ENCODE data around the gene CDKAL1.
"Not testable (repeated sequence)": the region's sequence is repeated elsewhere in the genome, so short reads cannot be mapped to it uniquely, and the experiment has no call there.

CDKAL1 gene

DNA sequence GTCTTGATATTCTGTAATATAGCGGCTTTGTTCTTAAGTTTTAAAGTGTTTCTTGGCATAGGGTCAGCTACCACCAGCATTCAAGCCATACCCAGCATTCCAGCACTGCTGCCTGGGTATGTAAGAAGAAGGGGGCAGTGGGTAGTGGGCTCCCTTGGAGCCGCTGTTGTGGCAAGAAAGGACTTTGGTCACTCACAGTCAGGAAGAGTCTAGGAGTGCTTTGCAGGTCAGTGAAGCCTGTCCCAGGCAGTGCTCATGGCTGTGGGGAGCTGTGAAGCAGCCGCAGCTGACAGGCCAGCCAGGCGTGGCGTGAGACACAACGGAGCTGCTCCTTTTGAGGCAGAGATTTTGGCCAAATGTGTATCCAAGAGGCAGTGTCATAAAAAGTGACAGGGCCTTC, 512.0 kb downstream of the CDKAL1 start:
- DNase-seq, result no peak

DNA sequence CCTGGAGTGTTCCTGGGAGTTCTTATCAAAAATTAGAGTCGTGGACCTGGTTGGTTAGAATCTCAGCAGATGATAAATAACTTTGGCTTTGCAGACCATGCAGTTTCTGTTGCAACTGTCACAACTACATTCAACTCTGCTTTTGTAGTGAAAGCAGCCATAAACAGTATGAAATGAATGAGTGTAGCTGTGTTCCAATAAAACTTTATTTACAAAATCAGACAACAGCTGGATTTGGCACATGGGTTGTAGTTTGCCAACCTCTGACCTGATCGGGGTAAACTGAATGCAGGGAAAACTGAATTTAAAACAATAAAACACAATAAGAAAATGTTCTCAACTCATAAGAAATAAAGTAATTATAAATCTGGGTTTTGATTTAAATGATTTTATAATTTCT, 513.8 kb downstream of the CDKAL1 start:
- no peak for DNase-seq

DNA sequence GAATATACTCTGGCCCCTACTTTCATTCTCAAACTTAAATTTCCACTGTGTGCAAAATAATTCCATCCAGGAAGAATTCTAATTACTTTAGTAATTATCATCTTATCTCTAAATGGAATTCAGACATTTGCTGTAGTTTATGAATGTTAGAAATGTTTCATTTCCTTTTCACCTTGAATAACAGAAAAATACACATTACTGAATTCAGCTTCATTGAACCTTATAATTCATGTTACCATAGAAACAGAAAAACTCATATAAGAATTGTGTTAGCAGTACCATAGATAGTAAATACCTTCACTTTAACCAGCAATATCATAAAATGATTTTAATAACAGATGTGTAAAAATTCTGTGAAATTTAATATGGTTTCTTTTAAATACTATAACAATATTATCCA, 514.9 kb downstream of the CDKAL1 start:
- DNase-seq, result no peak

- DNase-seq, result no peak
Observed at GRCh38 chr6:21049572-21049971, 515.3 kb downstream of the CDKAL1 start.

- no peak for DNase-seq
Observed at GRCh38 chr6:21050935-21051334, 516.7 kb downstream of the CDKAL1 start.

DNA sequence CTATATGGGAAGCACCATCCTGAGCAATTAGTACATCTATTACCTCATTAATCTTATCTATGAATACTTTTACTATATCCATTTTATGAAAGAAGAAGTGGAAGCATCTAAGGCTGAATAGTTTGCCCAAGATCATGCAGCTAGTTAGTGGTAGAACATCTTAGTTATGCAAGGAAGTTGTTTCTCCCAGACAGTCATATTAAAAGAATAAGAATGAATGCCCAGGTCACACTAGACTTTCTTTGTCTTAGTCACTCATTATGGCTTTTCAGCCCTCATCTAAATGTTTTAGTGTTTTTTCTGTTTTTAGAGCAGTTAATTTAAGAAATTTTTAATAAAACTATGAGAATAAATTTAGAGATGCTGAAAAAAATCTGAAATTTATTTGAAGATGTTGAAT, 517.5 kb downstream of the CDKAL1 start:
- DNase-seq, result no peak

DNA sequence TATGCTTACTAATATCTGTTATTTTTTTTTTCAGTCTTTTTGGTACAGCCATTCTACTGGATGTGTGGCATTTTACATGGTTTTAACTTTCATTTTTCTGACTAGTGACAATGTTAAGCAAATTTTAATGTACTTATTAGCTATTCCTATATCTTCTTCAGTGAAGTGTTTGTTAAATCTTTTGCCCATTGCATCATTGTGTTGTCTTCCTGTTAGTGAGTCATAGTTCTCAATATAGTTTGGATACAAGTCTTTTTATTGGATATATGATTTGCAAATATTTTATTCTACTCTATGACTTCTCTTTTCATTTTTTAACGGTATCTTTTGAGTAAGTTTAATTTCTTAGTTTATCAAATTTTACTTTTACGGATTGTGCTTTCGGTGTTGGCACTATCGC, 519.4 kb downstream of the CDKAL1 start:
- peak in 1 of 2 experiments; percentile 14 for DNase-seq

DNA sequence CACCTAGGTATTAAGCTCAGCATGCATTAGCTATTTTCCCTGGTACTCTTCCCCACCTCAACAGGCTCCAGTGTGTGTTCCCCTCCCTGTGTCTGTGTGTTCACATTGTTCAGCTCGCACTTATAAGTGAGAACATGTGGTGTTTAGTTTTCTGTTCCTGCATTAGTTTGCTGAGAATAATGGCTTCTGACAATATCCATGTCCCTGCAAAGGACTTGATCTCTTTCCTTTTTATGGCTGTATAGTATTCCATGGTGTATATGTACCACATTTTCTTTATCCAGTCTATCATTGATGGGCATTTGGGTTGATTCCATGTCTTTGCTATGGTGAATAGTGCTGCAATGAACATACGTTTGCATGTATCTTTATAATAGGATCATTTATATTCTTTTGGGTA, 521.2 kb downstream of the CDKAL1 start:
- DNase-seq, result not testable (repeated sequence)

GRCh38 chr6:21061892-21062291, 527.6 kb downstream of the CDKAL1 start:
- DNase-seq, result no peak

DNA sequence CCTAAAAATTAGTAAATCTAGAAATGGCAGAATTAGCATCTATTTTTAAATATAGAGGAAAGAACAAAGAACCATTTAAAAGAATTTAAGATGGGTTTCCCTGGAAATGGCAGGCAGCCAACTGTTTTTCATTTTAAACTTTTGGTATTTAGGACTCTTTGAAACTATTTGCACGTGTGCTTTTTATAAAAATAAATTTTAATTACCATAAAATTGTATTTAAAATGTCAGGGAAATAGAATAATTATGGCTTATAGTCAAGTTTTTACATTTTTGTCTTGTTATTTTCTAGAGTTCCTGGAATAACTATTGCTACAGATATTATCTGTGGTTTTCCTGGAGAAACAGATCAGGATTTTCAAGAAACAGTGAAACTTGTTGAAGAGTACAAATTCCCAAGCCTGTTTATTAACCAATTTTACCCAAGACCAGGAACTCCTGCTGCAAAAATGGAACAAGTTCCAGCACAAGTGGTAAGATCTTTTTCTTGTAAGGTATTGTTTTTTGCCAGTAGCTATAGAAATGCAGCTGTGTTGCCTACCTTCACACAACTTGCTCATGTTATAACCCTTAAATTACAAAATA, 530.6 kb downstream of the CDKAL1 start:
- DNase-seq, result no peak

DNA sequence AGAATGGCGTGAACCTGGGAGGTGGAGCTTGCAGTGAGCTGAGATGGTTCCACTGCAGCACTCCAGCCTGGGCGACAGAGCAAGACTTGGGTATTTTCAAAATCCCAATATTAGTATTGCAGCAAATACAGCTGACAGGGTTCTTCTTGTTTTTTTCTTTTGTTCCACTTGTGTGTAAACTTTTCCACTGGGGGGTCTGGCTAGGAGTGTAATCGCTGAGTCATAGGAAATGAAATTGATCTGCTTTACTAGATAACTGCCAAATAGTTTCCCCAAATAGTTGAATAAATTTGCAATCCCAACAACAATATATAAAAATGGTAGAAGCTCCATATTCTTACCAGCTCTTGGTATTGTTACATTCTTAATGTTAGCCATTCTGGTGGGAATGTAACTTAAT, 533.3 kb downstream of the CDKAL1 start:
- no peak for DNase-seq

DNA sequence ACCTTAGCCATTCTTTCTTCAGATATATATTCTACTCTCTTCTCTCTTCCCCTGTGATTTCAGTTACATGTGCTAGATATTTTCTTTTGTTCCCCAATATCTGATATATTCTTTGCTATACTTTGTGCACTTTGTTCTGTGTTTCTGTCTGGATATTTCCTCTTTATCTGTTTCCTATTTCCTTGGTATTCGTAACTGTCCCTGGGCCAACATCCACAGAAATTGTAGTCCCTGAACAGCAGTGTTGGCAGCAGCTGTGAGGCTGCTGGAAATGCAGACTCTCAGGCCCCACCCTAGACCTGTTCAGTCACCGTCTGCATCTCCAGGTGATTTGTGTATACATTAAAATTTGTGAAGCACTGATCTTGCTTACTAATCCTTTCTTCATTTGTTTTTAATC, 536.4 kb downstream of the CDKAL1 start:
- DNase-seq, result no peak

DNA sequence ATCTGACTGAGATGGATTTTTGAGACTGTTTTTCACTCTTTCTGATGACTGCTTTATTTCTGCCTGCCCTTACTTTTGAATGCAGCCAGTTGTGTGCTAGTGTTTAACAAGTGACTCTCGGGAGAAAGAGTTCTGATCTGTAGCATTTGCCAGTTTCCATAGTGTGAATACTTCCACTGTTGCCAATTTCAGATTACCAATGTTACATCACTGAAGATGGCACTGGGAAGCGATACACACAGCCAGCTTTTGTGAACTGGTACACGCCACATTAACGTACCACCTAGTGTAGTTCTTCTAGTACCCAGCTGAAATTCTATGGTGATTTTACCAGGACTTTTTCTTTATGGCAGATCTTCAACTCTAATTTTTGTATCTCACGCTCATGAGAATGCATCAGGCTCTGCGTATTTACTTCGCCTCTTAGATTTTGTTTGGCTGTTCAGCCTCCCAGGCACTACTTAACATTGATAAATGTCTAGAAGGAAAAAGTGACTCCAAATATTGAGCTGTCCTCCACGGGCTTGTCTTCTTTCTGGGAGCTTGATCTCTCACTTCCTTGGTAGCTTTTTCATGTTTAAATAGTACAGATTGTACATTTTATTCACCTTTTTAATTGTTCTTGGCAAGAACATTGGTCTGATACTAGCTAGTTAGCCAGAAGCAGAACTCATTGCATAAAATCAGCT, 537.7 kb downstream of the CDKAL1 start:
- no peak for DNase-seq

DNA sequence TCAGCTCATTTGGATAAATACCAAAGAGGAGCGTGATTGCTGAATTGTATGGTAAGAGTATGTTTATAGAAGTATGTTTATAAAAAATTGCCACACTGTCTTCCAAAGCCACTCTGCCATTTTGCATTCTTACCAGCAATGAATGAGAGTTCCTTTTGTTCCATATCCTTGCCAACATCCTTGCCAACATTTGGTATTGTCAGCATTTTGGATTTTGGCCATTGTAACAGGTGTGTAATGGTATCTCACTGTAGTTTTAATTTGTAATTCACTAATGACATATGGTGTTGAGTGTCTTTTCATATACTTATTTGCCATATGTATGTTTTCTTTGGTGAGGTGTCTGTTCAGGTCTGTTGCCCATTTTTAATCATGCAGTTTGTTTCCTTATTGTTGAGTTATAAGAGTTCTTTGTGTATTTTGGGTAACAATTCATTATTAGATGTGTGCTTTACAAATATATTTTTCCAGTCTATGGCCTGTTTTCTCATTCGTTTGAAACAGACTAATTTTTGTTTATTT, 539.1 kb downstream of the CDKAL1 start:
- no peak for DNase-seq

- DNase-seq, result no peak
Observed at GRCh38 chr6:21074484-21074883, 540.2 kb downstream of the CDKAL1 start.

- no peak for DNase-seq
Observed at GRCh38 chr6:21075986-21076385, 541.7 kb downstream of the CDKAL1 start.

DNA sequence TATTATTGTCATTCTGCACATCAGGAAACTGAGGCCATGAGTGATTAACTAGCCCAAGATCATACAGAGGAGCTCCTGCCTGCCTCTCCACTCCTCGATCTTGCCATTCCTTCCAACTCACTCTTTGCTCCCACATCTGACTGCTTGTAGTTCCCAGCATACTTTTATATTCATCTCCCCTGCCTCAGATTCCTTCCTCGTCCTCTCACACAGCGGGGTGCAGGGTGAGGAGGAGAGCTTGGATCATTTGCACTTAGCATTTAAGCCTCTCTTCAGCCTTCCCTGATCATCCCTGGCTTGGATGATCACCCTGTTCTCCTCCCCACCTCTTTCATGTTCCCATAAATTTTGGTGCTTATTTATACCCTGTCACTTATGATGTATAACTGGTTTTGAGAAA, 544.2 kb downstream of the CDKAL1 start:
- DNase-seq, result no peak

- DNase-seq, result no peak
Observed at GRCh38 chr6:21079468-21080048, 545.3 kb downstream of the CDKAL1 start.

GRCh38 chr6:21080221-21080620, 546.0 kb downstream of the CDKAL1 start:
- no peak for DNase-seq

DNA sequence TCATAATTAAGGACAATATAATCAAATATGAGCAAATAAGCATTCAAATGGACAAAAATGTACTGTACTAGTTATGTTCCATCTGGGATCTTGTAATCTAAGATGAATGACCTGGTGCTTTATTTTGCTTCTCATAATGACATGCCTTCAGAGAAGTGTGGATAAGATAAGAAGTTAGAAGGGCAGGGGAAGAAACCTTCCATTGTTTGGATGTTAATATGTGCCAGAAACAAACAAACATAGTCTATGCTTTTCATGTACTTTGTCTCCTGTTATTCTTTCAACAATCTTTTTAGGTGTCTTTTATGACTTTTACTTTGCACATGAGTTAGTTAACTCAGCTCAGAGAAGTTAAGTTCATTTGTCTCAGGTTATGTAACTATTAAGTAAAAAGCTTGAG, 547.8 kb downstream of the CDKAL1 start:
- DNase-seq, result no peak

GRCh38 chr6:21083708-21084107, 549.5 kb downstream of the CDKAL1 start:
- DNase-seq, result no peak

DNA sequence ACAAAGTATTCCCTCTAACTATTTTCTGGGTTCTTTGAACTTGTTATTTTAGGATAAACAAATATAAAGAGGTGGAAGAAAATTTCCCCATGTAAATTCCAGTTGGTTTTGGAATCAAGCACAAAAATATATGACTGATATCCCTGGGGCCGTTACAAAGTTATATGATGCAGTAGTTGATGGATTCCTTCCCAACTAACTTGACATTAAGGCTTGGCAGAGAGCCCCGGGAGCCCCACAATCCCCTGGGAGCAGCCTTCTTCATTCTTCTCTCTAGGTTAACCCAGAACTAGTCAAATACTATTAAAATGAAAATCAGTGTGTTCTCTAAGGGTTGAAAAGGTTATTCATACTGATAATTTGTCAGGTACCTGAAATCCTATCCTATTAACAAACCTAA, 550.4 kb downstream of the CDKAL1 start:
- no peak for DNase-seq

DNA sequence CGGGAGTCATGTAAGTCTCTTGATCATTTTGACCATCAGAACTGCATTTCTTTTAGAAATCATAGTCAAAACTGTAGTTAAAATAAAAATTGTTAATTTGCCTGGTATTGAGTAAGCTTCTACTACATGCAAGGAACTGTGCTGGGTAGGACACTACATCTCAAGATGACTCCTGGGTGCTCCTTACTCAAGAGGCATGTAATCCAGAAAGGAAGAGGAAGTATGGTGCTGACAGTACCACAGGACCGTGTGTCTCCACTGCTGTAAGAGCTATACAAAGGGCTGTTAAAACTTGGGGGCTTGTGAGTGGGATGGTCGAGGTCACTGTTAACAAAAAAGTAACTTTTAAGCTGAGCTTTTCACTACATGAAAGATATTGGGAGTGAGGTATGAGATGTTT, 551.0 kb downstream of the CDKAL1 start:
- DNase-seq, result no peak

DNA sequence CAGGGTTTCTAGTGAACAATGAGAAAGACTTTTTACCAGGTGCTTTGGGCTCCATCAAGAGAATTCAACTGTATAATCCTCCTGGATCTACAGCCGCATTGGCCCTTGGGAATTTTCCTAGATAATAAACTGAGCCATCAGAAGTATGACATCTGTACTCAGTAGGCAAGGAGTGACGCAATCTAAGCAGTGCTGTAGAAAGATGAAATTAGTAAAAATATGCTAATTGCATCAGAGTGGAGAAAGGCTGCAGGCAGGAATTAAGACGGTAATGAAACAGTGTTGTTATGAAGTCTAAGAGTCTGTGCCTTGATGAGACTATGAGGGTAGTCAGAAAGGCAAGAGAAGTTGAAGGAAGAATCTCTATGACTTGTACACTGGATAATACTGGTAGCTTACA, 551.4 kb downstream of the CDKAL1 start:
- no peak for DNase-seq

DNA sequence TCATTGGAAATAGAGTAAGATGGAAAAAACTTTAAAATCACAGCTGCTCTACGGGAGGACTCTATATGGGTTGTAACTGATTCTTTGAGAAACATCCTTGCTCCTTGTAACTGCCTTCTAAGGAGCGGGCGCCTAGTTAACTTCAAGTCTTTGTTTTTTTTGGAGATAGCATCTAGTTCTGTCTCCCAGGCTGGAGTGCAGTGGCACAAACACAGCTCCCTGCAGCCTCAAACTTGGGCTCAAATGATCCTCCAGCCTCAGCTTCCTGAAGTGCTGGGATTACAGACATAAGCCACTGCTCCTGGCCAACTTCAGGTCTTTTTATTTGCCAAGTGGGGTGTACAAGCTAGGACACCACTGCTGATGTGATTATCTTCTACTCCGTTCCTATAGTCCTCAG, 552.9 kb downstream of the CDKAL1 start:
- no peak for DNase-seq
